A172 (cell line): ENCODE results near the gene APOBEC3G. TPM values are rescaled to one million over a fixed set of nuclear protein-coding genes. Genes with fewer than 3 reads are reported as not detected.
"Not testable (repeated sequence)": the region's sequence is repeated elsewhere in the genome, so short reads cannot be mapped to it uniquely, and the experiment has no call there.

ENCODE experiments used
- DNase-seq: peaks from one replicate; pipeline ENCODE4 v3.0.0-alpha.2; 2015; ENCODE audit warnings: low spot score
- total RNA-seq: library from RNA; depleted of rRNA; stranded (reverse); fragments of >200 nt; shearing (Covaris generic); gene quantifications from 2 replicates; pipeline ENCODE4 v1.2.3, GENCODE V29; 2014

APOBEC3G gene
- total RNA-seq, 1 experiment from 2014 or later, result 23.3 TPM

- not testable (repeated sequence) for DNase-seq
Observed at GRCh38 chr22:39066442-39067276, 10.4 kb upstream of the APOBEC3G start.

DNA sequence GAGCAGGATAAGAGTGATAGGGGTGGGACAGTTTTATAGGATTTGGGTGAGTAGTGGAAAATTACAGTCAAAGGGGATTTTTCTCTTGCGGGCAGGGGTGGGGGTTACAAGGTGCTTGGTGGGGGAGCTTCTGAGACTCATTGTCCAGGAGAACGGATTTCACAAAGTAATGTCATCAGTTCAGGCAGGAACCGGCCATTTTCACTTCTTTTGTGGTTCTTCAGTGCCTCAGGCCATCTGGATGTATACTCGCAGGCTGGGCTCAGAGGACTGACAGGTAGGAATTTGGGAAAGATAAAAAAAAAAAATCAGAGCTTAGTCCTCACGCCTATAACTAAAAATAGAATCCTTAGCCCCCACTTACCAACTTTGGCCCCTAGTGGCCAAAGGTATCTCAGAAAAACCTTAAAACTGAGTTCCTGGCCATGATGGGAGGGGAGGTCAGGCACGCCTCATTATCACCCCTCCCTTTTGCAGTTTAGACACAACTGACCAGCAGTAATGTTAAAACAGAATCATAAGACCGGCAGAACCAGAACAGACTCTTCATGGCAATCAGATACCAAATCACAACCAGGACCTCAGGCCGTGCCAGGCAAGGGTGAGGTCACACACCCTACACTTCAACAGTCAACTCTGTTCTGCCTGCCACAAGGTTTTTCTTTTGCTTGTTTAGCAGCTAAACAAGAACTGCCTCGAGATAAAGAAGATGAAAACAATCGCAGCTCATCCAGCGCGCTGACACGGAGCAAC is 8.9 kb upstream of the APOBEC3G start:
- no peak for DNase-seq

GRCh38 chr22:39070186-39070585 is 6.9 kb upstream of the APOBEC3G start:
- no peak for DNase-seq

DNA sequence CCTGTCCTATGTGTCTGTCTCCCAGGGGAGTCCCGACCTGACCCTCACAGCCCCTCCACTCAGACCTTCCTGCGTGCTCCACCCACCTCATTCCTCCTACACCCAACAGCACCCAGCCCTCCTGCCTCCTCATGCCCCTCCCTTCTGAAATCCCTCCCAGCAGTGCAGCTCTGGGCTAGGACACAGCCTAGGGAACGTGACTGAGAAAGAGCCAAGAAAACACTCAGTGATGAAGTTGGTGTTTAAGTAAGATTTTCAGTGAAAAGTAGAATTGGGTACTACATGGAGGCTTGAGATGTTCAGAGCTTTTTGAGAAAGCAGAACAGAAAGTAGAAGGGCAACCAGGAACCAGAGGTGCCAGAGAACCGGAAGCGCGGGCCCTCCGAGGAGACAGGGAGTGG is 4.5 kb upstream of the APOBEC3G start:
- DNase-seq, result not testable (repeated sequence)

DNA sequence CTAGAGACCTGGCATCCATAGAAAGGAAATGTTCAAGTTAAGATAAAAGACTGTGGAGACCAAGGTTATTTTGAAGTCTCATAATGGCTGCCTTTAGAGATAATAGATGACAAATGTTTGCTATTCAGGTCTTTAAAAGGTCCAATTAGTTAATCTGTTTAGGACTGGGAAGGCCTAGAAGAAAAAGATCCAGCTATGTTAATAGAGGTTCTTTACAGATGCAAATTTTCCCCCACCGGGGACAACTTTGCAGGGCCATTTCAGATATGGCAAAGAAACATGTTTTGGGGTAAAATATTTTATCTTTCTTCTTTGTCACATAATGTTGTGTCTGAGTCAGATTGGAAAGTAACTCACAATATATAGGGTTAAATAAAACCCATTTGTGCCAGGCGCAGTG is 3.1 kb upstream of the APOBEC3G start:
- no peak for DNase-seq

GRCh38 chr22:39076155-39077025 is 685 bp upstream of the APOBEC3G start:
- not testable (repeated sequence) for DNase-seq

- not testable (repeated sequence) for DNase-seq
Observed at GRCh38 chr22:39077912-39078311, 837 bp downstream of the APOBEC3G start.

GRCh38 chr22:39078329-39078728 is 1.3 kb downstream of the APOBEC3G start:
- no peak for DNase-seq

DNA sequence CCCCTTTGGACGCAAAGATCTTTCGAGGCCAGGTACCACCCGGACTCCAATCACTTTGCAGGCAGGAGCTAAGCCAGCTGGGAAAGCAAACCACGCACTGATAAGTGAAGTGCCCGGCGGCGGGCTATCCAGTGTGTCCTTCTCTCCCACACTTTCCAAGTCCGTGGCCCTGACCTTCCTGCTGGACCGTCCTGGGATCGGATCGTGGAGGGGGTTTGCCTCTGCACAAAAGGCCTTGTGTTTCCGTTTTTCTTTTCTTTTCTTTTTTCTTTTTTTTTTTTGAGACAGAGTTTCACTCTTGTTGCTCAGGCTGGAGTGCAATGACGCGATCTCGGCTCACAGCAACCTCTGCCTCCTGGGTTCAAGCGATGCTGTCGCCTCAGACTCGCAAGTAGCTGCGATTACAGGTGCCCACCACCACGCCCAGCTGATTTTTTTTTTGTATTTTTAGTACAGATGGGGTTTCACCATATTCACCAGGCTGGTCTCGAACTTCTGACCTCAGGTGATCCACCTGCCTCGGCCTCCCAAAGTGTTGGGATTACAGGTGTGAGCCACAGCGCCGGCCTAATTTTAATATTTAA is 2.1 kb downstream of the APOBEC3G start:
- DNase-seq, result not testable (repeated sequence)

- DNase-seq, result no peak
Observed at GRCh38 chr22:39080052-39080762, 3.1 kb downstream of the APOBEC3G start.

DNA sequence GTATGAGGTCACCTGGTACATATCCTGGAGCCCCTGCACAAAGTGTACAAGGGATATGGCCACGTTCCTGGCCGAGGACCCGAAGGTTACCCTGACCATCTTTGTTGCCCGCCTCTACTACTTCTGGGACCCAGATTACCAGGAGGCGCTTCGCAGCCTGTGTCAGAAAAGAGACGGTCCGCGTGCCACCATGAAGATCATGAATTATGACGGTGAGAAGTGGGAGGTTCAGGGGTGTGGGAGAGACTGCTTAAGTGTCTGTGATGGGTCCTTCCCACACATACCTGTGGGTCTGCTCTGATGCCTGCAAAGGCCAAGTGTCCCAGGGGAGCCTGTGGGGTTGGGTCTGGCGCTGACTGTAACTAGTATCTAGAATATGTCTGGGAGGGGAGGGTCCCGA is 3.9 kb downstream of the APOBEC3G start:
- DNase-seq, result no peak

DNA sequence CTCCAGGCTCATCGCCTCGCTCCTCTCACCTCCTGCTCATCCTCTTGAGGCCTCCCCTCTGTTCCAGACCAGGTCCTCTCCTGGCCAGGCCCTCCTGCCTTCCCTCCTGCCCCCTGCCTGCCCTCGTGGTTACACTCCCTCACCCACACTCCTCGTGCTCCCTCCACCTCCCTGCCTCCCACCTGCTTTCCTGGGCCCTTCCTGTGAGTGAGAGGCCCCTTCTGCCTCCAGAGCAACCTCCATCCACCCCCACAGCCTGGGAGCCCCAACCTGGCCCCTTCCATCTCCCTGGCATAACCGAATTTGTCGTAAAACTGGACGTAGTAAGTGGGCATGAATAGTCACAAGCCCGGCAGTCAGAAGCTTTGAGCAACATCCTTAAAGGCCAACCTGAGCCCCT is 4.5 kb downstream of the APOBEC3G start:
- no peak for DNase-seq

DNA sequence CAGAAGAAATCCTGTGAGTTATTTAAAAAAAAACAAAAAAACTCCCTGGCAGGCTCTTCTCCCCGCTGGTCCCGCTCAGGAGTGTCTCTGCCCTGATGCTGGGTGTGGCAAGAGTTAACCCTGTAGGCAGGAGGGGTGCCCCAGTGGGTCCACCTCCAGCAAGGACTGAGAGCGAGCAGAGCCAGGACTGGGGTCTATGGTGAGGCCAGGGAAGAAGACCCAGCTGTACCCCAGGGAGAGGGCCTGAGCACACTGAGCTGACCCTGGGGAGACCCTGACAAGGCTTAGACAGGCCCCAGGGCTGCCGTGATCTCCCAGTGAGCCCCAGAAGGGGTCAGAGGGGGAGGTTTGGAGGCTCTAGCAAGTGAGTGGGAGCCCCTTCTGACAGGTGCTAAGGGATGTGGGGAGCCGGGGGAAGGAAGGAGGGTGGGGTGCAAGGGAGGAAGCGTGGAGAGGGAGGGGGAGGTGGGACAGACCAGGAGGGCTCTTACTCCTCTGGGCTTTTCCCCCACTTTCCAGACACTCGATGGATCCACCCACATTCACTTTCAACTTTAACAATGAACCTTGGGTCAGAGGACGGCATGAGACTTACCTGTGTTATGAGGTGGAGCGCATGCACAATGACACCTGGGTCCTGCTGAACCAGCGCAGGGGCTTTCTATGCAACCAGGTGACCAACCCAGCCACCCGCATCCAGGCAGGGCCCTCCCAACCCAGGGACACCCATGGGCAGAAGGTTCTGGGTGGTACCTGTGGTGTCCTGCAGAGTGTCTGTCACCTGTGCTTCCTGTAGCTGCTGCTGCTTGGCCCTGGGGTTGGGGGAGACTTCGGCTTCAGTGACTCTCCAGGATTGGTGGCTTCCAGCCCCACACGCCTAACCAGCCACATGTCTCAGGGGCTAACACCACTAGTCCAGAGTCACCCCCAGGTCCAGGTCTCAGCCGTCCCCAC is 6.4 kb downstream of the APOBEC3G start:
- DNase-seq, result no peak

DNA sequence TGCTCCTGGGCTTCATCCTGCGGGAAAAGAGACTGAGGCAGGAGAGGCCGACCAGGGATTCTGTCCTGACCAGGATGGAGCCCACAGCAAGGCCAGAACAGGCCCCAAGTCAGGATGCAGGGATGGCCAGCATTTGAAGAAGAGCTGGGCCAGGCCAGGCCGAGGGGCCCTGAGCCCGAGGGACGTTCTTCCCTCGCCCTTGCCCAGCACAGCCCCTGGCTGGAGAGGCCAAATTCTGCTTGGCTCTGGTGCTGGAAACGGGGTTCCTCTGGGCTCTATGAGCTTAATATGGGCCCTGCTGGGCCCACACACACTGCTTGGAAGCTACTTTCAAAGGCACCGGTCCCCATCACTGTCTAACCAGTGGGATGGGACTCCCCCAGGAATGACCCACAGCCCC is 7.6 kb downstream of the APOBEC3G start:
- DNase-seq, result no peak

DNA sequence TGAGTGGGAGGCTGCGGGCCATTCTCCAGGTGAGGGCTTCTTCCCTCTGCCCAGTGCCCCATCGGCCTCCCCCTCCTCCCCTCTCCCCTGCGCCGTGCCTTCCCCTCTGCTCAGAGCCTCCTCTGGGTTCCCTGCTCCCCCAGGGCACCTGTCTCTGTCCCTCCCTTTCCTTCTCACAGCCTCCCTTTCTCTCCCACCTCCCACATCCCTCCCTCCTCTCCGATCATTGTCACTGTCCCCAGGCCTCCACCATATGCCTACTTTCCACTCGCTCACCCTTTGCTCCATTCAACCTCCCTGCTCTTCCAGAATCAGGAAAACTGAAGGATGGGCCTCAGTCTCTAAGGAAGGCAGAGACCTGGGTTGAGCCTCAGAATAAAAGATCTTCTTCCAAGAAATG is 10.0 kb downstream of the APOBEC3G start:
- no peak for DNase-seq

GRCh38 chr22:39087881-39088684 is 11.0 kb downstream of the APOBEC3G start:
- no peak for DNase-seq

DNA sequence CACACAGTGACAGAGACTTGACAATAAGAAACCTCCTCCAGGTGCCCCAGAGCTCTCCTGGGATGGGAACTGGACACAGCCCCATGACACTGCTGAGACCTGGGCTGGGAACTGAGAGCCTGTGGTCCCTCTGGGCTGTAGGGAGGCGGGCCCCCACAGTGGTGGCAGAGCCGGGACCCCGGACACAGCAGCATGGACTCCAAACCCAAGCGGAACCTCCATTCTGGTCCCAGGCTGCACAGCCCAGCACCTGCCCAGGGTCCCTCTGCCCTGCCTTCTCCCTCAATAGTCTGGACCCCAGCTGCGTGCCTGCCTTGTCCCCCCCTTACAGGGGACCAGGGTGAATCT is 11.6 kb downstream of the APOBEC3G start:
- no peak for DNase-seq

- DNase-seq, result no peak
Observed at GRCh38 chr22:39089928-39090327, 12.9 kb downstream of the APOBEC3G start.

- DNase-seq, result peak; percentile 62
Observed at GRCh38 chr22:39090426-39091064, 13.5 kb downstream of the APOBEC3G start.
